ENCODE data around the gene ARF5. TPM values are rescaled to one million over a fixed set of nuclear protein-coding genes. Genes with fewer than 3 reads are reported as not detected.
A peak's percentile ranks its signal among the peaks of the same experiment; 100 is the strongest.

Gene ARF5
- total and polyA plus RNA-seq, 10 donors, result 79.5 to 197 (median 117) TPM

DNA sequence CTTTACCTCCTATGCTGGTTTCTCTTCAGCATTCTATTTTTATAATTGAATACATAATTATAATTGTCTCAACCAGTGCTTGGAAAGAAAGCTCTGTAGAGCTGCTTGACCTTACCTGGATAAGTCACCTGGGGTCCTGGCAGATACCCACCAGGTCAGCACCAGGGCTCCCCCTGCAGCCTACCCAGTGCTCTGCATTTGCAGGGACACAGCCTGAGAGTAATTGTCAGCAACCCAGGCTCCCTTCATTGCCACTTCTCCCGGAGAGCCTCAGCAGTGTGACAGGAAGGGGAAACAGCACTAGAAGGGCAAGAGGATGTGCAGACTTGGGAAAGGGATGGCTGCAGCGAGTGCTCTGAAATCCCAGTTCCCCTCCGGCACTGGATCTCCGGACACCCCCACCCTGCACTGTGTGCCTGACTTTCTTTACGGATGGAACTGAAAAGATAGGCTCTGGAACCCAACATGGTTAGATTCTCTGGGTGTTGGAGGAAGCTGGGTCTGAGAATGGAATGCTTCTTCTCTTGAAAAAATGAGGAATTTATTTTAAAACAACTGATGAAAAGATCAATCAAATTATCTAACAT is 41.1 kb downstream of the ARF5 start:
- Histone ChIP-seq H3K4me1 (peaks cover 0 to 4% (median 0%) of the 10 kb centered on the region in 6 donors), H3K4me3 (no peak overlapping the region), H3K27ac (no peak overlapping the region), H3K9me3 (no peaks in the 10 kb centered on the region), H3K27me3 (replicated peaks in 1 of 7) (peaks cover 0 to 9% (median 0%) of the 10 kb centered on the region in 7 donors), H3K36me3 (no peaks in the 10 kb centered on the region)
- no peak for DNase-seq
- TF ChIP-seq, protein P1, sequence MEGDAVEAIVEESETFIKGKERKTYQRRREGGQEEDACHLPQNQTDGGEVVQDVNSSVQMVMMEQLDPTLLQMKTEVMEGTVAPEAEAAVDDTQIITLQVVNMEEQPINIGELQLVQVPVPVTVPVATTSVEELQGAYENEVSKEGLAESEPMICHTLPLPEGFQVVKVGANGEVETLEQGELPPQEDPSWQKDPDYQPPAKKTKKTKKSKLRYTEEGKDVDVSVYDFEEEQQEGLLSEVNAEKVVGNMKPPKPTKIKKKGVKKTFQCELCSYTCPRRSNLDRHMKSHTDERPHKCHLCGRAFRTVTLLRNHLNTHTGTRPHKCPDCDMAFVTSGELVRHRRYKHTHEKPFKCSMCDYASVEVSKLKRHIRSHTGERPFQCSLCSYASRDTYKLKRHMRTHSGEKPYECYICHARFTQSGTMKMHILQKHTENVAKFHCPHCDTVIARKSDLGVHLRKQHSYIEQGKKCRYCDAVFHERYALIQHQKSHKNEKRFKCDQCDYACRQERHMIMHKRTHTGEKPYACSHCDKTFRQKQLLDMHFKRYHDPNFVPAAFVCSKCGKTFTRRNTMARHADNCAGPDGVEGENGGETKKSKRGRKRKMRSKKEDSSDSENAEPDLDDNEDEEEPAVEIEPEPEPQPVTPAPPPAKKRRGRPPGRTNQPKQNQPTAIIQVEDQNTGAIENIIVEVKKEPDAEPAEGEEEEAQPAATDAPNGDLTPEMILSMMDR (IDR thresholded peaks at IDR 0.05 in 8 of 11, conservative IDR thresholded peaks at IDR 0.05 in 3 of 11), result peak in 7 of 11 experiments; percentile 10 to 43 (median 38)
- TF ChIP-seq POLR2AphosphoS5 (IDR thresholded peaks at IDR 0.05) (no peak), POLR2A (IDR thresholded peaks at IDR 0.05) (no peak)
- 9 to 17% (median 11%) methylated on average over 5 of the region's 5 CpGs for WGBS, 5 donors
- intact Hi-C loops (cut with DNase I; ENCODE audit: low total_unique reads), result no loop called here

DNA sequence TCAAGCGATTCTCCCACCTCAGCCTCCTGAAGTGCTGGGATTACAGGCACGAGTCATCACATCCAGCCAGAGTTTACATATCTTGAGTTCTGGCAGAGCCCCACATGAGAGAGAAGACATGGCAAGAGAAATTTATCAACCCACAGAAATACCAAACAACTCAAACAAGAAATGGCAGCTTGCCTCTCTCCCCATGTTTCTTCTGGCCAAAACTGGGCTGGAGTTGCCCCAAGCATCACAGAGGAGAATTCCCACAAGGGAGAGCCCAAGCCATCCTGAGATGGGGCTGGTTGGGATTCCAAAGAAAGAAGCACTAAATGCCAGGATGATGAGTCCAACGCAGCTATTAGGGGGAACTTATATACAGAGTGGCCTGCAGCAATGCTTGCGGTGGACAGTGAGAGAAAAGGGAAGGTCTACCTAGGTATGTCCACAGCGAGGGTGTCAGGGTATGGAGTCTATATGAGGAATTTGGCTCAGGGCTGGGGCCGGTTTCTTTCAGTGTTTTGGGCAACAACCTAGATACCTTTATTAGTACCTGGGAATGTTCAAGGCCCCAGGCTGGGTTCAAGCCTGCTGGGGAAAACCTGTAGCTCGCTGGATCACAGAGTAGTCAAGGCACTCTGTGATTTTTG is 44.2 kb downstream of the ARF5 start:
- Histone ChIP-seq H3K4me3 (no peak overlapping the region), H3K9me3 (no peaks in the 10 kb centered on the region), H3K27ac (no peak overlapping the region), H3K36me3 (no peaks in the 10 kb centered on the region), H3K4me1 (peaks cover 0 to 4% (median 0%) of the 10 kb centered on the region in 6 donors), H3K27me3 (replicated peaks in 1 of 7) (peaks cover 0 to 16% (median 0%) of the 10 kb centered on the region in 7 donors)
- intact Hi-C loops (cut with DNase I; ENCODE audit: low total_unique reads), result no loop called here
- 75 to 92% (median 91%) methylated on average over 7 of the region's 7 CpGs for WGBS, 5 donors
- DNase-seq, result no peak
- TF ChIP-seq POLR2A (IDR thresholded peaks at IDR 0.05) (no peak), POLR2AphosphoS5 (IDR thresholded peaks at IDR 0.05) (no peak)
- TF ChIP-seq, protein P1 (IDR thresholded peaks at IDR 0.05 in 8 of 11, conservative IDR thresholded peaks at IDR 0.05 in 3 of 11), result no peak

DNA sequence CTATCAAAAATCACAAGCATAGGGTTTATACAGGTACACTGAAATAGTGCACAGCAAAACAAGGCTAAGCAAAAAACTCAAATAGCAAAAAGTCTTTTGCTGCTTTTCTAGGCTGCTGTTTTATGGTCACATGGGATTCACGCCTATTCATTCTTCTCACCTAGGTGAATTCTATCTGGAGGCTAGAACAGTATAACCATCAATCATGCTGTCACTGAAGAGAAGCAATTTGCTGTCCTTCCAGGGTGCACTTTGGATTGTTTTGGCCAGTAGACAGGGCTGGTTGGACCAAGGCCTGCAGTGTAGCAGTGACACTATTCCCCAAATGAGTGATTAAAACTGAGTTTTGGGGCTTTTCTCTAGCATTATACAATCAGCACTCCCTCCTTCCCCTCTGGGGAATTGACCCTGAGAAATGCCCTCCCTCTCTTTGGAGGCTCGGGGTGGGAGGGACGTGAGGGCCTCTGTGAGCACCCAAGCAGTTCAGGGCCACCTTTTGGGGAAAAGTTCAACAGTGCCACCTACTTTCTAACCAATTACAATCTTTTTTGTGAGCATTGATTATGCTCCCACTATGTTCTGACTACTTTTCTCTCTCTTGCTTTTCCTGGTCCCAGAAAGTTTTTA is 47.6 kb downstream of the ARF5 start:
- WGBS, 5 donors, result 45 to 63% (median 53%) methylated on average over 3 of the region's 3 CpGs
- Histone ChIP-seq H3K9me3 (no peaks in the 10 kb centered on the region), H3K4me1 (no peaks in the 10 kb centered on the region), H3K27ac (no peak overlapping the region), H3K36me3 (no peaks in the 10 kb centered on the region), H3K27me3 (replicated peaks in 1 of 7) (peaks cover 0 to 29% (median 0%) of the 10 kb centered on the region in 7 donors), H3K4me3 (no peak overlapping the region)
- TF ChIP-seq, protein P1 (IDR thresholded peaks at IDR 0.05 in 8 of 11, conservative IDR thresholded peaks at IDR 0.05 in 3 of 11), result no peak
- no peak for TF ChIP-seq POLR2A (IDR thresholded peaks at IDR 0.05)
- no peak for TF ChIP-seq POLR2AphosphoS5 (IDR thresholded peaks at IDR 0.05)
- intact Hi-C loops (cut with DNase I; ENCODE audit: low total_unique reads), result no loop called here
- DNase-seq, result no peak

DNA sequence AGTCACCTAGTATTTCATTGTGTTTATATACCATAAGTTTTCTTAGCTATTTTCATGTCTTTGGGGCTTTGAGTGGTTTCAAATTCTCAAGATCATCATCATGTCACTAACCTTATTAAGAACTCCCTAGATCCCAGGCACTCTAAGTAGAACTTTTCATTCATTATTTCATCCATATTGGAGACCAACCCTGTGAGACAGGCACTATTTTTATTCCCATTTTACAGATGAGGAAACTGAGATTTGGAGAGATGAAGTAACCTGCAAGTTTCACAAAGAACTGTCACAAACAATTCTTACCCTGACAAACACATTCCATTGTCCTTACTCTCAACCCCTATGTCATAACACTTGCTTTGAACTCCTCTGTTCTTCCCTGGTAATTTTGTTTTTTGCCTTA is 50.0 kb downstream of the ARF5 start:
- no peak overlapping the region for H3K4me3 ChIP-seq
- peaks cover 0 to 21% (median 0%) of the 10 kb centered on the region in 7 donors for H3K27me3 ChIP-seq (replicated peaks in 1 of 7)
- H3K36me3 ChIP-seq, result no peaks in the 10 kb centered on the region
- no peak for TF ChIP-seq POLR2AphosphoS5 (IDR thresholded peaks at IDR 0.05)
- TF ChIP-seq, protein P1 (IDR thresholded peaks at IDR 0.05 in 8 of 11, conservative IDR thresholded peaks at IDR 0.05 in 3 of 11), result no peak
- no peak for TF ChIP-seq POLR2A (IDR thresholded peaks at IDR 0.05)
- intact Hi-C loops (cut with DNase I; ENCODE audit: low total_unique reads), result no loop called here
- no peaks in the 10 kb centered on the region for H3K4me1 ChIP-seq
- H3K27ac ChIP-seq, result no peak overlapping the region
- H3K9me3 ChIP-seq, result no peaks in the 10 kb centered on the region
- DNase-seq, result no peak
